MM.1S (cell line): ENCODE results near the gene PAPPA.

Source experiments
- DNase-seq: peaks from one replicate; pipeline ENCODE4 v3.0.0-alpha.2; 2015
- H2AFZ ChIP-seq: fragments of 300-600 bp; sonication (generic); 2 replicates; pipeline ENCODE4 v1.6.0; 2016; ENCODE audit warnings: antibody characterized with exemption, low read length
- H3F3A ChIP-seq: fragments of 300-600 bp; sonication (generic); 2 replicates; pipeline ENCODE4 v1.6.1; 2016; ENCODE audit warnings: mild to moderate bottlenecking, antibody characterized with exemption, low read length, moderate library complexity, mixed read lengths; ENCODE audit not compliant: insufficient read depth
- H3K27ac ChIP-seq: fragments of 300-600 bp; sonication (generic); 2 replicates; pipeline ENCODE4 v1.5.1; 2016; ENCODE audit warnings: mild to moderate bottlenecking, low read length
- H3K27me3 ChIP-seq: fragments of 300-600 bp; sonication (generic); replicated peaks from 2 replicates; pipeline ENCODE4 v1.6.0; 2016; ENCODE audit warnings: low read length; ENCODE audit not compliant: insufficient read depth
- H3K36me3 ChIP-seq: fragments of 300-600 bp; sonication (generic); replicated peaks from 2 replicates; pipeline ENCODE4 v1.6.1; 2016; ENCODE audit warnings: mild to moderate bottlenecking, low read length, mixed read lengths; ENCODE audit not compliant: insufficient read depth
- H3K4me1 ChIP-seq: fragments of 300-600 bp; sonication (generic); 2 replicates; pipeline ENCODE4 v1.6.1; 2016; ENCODE audit warnings: low read length, mixed read lengths
- H3K4me2 ChIP-seq: fragments of 300-600 bp; sonication (generic); 2 replicates; pipeline ENCODE4 v1.6.0; 2016; ENCODE audit warnings: low read depth, low read length
- H3K4me3 ChIP-seq: fragments of 300-600 bp; sonication (generic); 2 replicates; pipeline ENCODE4 v1.5.1; 2016; ENCODE audit warnings: low read length, mixed read lengths
- H3K79me2 ChIP-seq: fragments of 300-600 bp; sonication (generic); 2 replicates; pipeline ENCODE4 v1.6.1; 2016; ENCODE audit warnings: mixed run types, low read length, mixed read lengths
- H3K9ac ChIP-seq: fragments of 300-600 bp; sonication (generic); 2 replicates; pipeline ENCODE4 v1.6.1; 2016; ENCODE audit warnings: low read length, mixed read lengths
- H3K9me2 ChIP-seq: fragments of 300-600 bp; sonication (generic); replicated peaks from 2 replicates; pipeline ENCODE4 v1.6.1; 2016; ENCODE audit warnings: mild to moderate bottlenecking, low read length, mixed read lengths; ENCODE audit not compliant: insufficient read depth
- H3K9me3 ChIP-seq: fragments of 300-600 bp; sonication (generic); replicated peaks from 2 replicates; pipeline ENCODE4 v1.6.1; 2016; ENCODE audit warnings: mild to moderate bottlenecking, low read length, mixed read lengths; ENCODE audit not compliant: insufficient read depth
- H4K20me1 ChIP-seq: fragments of 300-600 bp; sonication (generic); 2 replicates; pipeline ENCODE4 v1.6.1; 2016; ENCODE audit warnings: mild to moderate bottlenecking, low read length, moderate library complexity, mixed read lengths; ENCODE audit not compliant: insufficient read depth
- CTCF ChIP-seq: fragments of 300-600 bp; sonication (generic); IDR thresholded peaks from 2 replicates; pipeline ENCODE4 v1.5.1; 2016; ENCODE audit warnings: antibody characterized with exemption, low read length, mixed read lengths
- EZH2 ChIP-seq: fragments of 300-600 bp; sonication (generic); optimal IDR thresholded peaks from 2 replicates; pipeline ENCODE3; 2017; ENCODE audit warnings: low read depth, mild to moderate bottlenecking, antibody characterized with exemption, low read length, mixed read lengths
- EZH2phosphoT487 ChIP-seq: fragments of 300-600 bp; sonication (generic); IDR thresholded peaks from 2 replicates; pipeline ENCODE4 v1.6.1; 2018; ENCODE audit warnings: antibody characterized with exemption, low read length

Gene PAPPA

GRCh38 chr9:116331241-116331640, 177.7 kb downstream of the PAPPA start:
- DNase-seq = no peak
- Histone ChIP-seq H2AFZ (no peak overlapping the region), H3K9ac (no peak overlapping the region), H3K9me2 (no peaks in the 10 kb centered on the region), H3K27me3 (no peaks in the 10 kb centered on the region), H3K9me3 (no peaks in the 10 kb centered on the region), H3K4me3 (no peak overlapping the region), H3F3A (no peaks in the 10 kb centered on the region), H3K27ac (no peak overlapping the region), H4K20me1 (no peaks in the 10 kb centered on the region), H3K4me2 (no peak overlapping the region), H3K4me1 (no peaks in the 10 kb centered on the region), H3K36me3 (no peaks in the 10 kb centered on the region), H3K79me2 (no peaks in the 10 kb centered on the region)
- TF ChIP-seq EZH2 = no peak
- TF ChIP-seq EZH2phosphoT487 = no peak
- TF ChIP-seq CTCF = no peak

DNA sequence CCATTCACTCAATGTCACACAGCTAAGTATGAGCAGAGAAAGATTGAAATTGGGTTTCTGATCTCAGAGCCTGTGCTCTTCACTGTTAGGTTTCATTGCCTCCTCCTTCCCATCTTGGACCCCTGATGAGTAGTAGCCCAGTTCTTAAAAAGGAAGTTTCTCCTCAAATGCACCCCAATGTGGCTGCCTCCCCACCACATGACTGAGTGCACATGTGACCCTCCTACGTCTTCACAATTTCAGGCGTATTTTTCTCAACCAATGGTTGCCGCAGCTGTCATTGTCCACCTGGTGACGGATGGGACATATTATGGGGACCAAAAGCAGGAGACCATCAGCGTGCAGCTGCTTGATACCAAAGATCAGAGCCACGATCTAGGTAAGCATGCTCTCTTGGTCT, 178.5 kb downstream of the PAPPA start:
- H3K4me3 ChIP-seq = no peak overlapping the region
- no peaks in the 10 kb centered on the region for H3K27me3 ChIP-seq

DNA sequence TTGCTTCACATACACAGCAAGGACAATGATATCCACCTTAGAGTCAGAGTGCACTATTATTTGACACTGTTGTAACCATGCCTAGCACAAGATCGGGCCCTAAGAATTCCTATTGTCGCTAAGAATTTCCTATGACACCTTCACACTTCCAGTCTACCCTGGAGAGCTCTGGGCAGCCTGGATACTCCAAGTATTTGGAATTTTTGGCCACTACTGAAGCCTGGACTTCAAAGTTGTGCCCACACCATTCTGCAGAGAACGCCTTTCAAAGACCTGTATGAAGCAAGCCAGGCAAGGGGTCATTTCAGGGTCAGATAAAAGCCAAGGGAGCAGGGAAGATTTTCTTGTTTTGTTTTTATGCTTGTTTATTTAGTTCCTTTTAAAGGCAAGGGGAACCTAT, 179.7 kb downstream of the PAPPA start:
- H3K27ac ChIP-seq = no peak overlapping the region
- H3K4me3 ChIP-seq = no peak overlapping the region
- no peaks in the 10 kb centered on the region for H3K36me3 ChIP-seq
- no peak overlapping the region for H2AFZ ChIP-seq
- no peaks in the 10 kb centered on the region for H3K79me2 ChIP-seq
- H3K27me3 ChIP-seq = no peaks in the 10 kb centered on the region
- no peaks in the 10 kb centered on the region for H4K20me1 ChIP-seq
- no peak overlapping the region for H3K9ac ChIP-seq
- no peak overlapping the region for H3K4me2 ChIP-seq
- no peaks in the 10 kb centered on the region for H3K9me2 ChIP-seq
- no peaks in the 10 kb centered on the region for H3K9me3 ChIP-seq
- no peaks in the 10 kb centered on the region for H3K4me1 ChIP-seq
- H3F3A ChIP-seq = no peaks in the 10 kb centered on the region
- TF ChIP-seq EZH2 = no peak
- no peak for TF ChIP-seq CTCF
- TF ChIP-seq EZH2phosphoT487 = no peak
- no peak for DNase-seq

More for the DNA sequence above, 178.5 kb downstream of the PAPPA start:
- DNase-seq = no peak
- Histone ChIP-seq H4K20me1 (no peaks in the 10 kb centered on the region), H3F3A (no peaks in the 10 kb centered on the region), H3K36me3 (no peaks in the 10 kb centered on the region), H3K4me1 (no peaks in the 10 kb centered on the region), H3K79me2 (no peaks in the 10 kb centered on the region), H3K9me3 (no peaks in the 10 kb centered on the region), H3K27ac (no peak overlapping the region), H3K4me2 (no peak overlapping the region), H3K9me2 (no peaks in the 10 kb centered on the region), H3K9ac (no peak overlapping the region), H2AFZ (no peak overlapping the region)
- no peak for TF ChIP-seq CTCF
- TF ChIP-seq EZH2 = no peak
- no peak for TF ChIP-seq EZH2phosphoT487
